Stomach (tissue), 4 donors: Measurements from ENCODE around the gene KDM5A.
"Not testable (repeated sequence)": the region's sequence is repeated elsewhere in the genome, so short reads cannot be mapped to it uniquely, and the experiment has no call there.

Experiments used
- EP300 ChIP-seq: sonication (generic); formaldehyde crosslinking; IDR thresholded peaks from one replicate; pipeline ENCODE4 v1.6.1; 2017; ENCODE audit warnings: antibody characterized with exemption
- POLR2A ChIP-seq, 4 donors: fragments of 450-650 bp; IDR thresholded peaks; one replicate each; pipeline ENCODE4 v1.6.1; 2016; ENCODE audit warnings: antibody characterized with exemption in 4 of 4, control low read depth in 2 of 4, mild to moderate bottlenecking in 1 of 4, moderate library complexity in 1 of 4
- TF ChIP-seq, protein P1 (sequence below), 7 experiments: fragments of 450-650 bp in 4 of 7; fragments of 200-600 bp in 3 of 7; sonication (generic) in 3 of 7; IDR thresholded peaks; one replicate each; pipeline ENCODE4 v1.5.1; 2016 to 2019; ENCODE audit warnings: antibody characterized with exemption in 7 of 7, control low read depth in 2 of 7, mild to moderate bottlenecking in 1 of 7

DNA sequence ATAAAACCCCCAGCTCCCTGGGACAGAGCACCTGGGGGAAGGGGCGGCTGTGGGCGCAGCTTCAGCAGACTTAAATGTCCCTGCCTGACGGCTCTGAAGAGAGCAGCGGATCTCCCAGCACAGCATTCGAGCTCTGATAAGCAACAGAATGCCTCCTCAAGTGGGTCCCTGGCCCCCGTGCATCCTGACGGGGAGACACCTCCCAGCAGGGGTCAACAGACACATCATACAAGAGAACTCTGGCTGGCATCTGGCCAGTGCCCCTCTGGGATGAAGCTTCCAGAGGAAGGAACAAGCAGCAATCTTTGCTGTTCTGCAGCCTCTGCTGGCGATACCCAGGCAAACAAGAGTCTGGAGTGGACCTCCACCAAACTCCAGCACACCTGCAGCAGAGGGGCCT, 91.1 kb downstream of the KDM5A start:
- TF ChIP-seq EP300; POLR2A (IDR thresholded peaks at IDR 0.05): not testable (repeated sequence)
- TF ChIP-seq, protein P1, sequence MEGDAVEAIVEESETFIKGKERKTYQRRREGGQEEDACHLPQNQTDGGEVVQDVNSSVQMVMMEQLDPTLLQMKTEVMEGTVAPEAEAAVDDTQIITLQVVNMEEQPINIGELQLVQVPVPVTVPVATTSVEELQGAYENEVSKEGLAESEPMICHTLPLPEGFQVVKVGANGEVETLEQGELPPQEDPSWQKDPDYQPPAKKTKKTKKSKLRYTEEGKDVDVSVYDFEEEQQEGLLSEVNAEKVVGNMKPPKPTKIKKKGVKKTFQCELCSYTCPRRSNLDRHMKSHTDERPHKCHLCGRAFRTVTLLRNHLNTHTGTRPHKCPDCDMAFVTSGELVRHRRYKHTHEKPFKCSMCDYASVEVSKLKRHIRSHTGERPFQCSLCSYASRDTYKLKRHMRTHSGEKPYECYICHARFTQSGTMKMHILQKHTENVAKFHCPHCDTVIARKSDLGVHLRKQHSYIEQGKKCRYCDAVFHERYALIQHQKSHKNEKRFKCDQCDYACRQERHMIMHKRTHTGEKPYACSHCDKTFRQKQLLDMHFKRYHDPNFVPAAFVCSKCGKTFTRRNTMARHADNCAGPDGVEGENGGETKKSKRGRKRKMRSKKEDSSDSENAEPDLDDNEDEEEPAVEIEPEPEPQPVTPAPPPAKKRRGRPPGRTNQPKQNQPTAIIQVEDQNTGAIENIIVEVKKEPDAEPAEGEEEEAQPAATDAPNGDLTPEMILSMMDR (IDR thresholded peaks at IDR 0.05): not testable (repeated sequence)
